GM18508 (cell line): ENCODE results near the gene P2RY2.
"Not testable (repeated sequence)": the region's sequence is repeated elsewhere in the genome, so short reads cannot be mapped to it uniquely, and the experiment has no call there.

ENCODE experiments used
- ATAC-seq: cut with Tn5 transposase; IDR thresholded peaks from one replicate; pipeline ENCODE4 v1.9.1; 2021; ENCODE audit warnings: moderate number of reproducible peaks; ENCODE audit not compliant: insufficient read depth, unreplicated experiment

P2RY2 gene

GRCh38 chr11:73225001-73225686 lies 7.1 kb downstream of the P2RY2 start:
- ATAC-seq, result no peak

GRCh38 chr11:73225851-73226250 lies 7.8 kb downstream of the P2RY2 start:
- no peak for ATAC-seq

- ATAC-seq, result no peak
Observed at GRCh38 chr11:73226297-73227006, 8.4 kb downstream of the P2RY2 start.

DNA sequence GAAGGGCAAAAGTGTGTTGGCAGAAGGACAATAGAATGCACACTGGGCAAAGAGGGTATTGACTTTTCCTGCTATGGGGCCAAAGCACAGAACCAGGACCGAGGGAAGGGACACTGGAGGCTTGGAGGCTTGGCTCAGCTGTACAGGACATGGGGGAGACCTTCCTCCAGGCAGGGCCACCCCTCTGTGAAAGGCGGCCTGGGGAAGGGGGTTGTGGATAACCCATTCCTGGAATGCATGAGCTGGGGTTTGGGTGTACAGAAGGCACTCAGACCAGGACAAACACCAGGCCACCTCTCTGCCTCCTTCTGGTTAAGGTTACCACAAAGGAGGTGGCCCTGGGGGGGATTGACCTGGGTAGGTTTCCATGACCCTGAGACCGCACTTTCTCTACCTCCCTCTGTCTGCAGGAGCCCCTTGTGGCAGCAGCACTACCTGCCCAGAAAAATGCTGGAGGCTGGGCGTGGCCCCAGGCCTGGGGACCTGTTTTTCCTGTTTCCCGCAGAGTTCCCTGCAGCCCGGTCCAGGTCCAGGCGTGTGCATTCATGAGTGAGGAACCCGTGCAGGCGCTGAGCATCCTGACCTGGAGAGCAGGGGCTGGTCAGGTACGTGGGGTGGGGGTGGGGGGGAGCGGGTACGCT lies 9.6 kb downstream of the P2RY2 start:
- no peak for ATAC-seq

- ATAC-seq, result no peak
Observed at GRCh38 chr11:73228268-73229134, 10.4 kb downstream of the P2RY2 start.

DNA sequence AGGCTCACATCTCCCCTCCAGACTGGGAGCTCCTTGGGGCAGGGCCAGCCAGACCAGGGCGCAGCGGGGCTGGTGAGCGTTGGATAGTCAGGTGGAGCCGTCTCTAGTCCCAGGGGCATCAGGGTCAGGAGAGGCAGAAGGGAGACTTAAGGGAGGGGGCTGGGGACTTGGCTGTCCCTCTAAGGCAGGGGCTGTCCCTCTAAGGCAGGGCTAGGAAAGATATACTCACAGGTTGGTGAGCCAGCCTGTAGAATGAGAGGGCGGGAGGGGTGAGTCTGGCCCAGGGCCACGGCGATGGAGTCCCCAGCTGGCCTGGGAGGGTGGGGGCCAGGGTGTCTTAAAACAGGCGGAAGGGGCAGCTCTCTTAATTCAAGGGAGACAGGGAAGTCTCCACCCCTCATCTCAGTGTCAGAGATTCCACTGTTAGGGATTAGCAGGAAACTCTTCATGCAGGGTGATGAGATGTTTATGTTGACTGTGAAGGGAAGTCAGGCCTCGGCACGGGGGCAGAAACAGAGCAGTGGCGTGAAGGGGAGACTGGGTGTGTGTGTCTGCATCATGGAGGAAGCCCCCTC lies 11.3 kb downstream of the P2RY2 start:
- no peak for ATAC-seq

- no peak for ATAC-seq
Observed at GRCh38 chr11:73229896-73230875, 12.1 kb downstream of the P2RY2 start.

DNA sequence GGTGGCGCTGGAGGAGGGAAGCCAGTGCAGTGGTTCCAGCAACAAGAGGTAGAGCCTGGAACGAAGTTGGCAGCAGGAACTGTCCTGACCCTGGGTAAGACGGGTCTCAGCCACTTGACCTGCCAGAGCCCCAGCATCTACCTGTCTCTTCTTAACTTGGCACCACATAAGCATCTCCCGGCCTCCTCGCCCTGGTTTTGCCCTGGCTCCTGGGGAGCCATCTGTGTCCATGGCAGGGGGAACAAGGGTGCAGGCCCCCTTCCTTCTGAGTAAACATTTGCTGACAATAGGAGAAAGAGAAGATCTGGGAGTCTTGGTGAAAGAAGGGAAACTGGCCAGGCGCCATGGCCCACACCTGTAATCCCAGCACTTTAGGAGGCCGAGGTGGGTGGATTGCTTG lies 12.8 kb downstream of the P2RY2 start:
- ATAC-seq, result no peak

- not testable (repeated sequence) for ATAC-seq
Observed at GRCh38 chr11:73232487-73232886, 14.4 kb downstream of the P2RY2 start.

- no peak for ATAC-seq
Observed at GRCh38 chr11:73233211-73233610, 15.1 kb downstream of the P2RY2 start.

DNA sequence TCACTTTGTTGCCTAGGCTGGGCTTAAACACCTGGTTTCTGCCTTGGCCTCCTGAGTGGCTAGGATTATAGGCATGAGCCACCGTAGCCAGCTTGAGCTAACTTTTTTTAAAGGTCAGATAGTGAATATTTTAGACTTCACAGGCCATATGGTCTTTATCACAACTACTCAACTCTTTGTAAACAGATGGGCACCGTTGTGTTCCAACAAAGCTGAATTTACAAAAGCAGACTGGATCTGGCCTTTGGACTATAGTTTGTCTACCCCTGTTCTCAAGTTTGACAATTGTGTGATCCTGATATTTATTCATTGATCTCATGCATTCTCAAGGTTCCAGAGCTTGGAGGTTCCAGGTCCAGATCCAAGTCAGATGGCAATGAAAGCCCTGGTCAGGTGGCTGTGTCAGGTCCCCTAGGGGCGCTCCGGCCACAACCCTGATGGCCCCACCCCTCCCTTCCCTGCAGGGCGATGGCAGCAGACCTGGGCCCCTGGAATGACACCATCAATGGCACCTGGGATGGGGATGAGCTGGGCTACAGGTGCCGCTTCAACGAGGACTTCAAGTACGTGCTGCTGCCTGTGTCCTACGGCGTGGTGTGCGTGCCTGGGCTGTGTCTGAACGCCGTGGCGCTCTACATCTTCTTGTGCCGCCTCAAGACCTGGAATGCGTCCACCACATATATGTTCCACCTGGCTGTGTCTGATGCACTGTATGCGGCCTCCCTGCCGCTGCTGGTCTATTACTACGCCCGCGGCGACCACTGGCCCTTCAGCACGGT lies 15.8 kb downstream of the P2RY2 start:
- ATAC-seq, result no peak

DNA sequence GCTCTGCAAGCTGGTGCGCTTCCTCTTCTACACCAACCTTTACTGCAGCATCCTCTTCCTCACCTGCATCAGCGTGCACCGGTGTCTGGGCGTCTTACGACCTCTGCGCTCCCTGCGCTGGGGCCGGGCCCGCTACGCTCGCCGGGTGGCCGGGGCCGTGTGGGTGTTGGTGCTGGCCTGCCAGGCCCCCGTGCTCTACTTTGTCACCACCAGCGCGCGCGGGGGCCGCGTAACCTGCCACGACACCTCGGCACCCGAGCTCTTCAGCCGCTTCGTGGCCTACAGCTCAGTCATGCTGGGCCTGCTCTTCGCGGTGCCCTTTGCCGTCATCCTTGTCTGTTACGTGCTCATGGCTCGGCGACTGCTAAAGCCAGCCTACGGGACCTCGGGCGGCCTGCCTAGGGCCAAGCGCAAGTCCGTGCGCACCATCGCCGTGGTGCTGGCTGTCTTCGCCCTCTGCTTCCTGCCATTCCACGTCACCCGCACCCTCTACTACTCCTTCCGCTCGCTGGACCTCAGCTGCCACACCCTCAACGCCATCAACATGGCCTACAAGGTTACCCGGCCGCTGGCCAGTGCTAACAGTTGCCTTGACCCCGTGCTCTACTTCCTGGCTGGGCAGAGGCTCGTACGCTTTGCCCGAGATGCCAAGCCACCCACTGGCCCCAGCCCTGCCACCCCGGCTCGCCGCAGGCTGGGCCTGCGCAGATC lies 16.5 kb downstream of the P2RY2 start:
- ATAC-seq, result no peak

GRCh38 chr11:73235236-73235786 lies 17.2 kb downstream of the P2RY2 start:
- no peak for ATAC-seq

GRCh38 chr11:73236205-73236765 lies 18.2 kb downstream of the P2RY2 start:
- no peak for ATAC-seq

DNA sequence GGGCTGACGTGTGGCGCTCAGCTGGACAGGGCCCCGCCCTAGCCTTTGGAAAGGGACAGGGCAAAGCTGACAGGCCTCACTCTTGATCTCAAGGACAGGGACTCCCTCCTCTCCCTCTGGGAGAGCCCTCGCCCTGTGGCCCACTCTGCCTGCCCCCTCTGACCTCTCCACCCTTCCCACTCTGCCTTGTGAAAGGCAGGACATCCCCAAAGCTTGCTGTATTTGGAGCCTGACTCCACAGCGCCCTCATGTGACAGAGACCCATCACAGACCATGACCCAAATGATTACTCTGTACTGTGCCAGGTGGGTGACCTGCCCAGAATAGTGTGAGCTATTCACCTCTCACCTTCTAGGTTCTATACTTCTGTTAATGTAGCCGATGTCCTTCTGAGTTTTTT lies 18.8 kb downstream of the P2RY2 start:
- ATAC-seq, result no peak

GRCh38 chr11:73237471-73238290 lies 19.6 kb downstream of the P2RY2 start:
- no peak for ATAC-seq
